HG02798 (cell line): ENCODE results near the gene TPSAB1.
"Not testable (repeated sequence)": the region's sequence is repeated elsewhere in the genome, so short reads cannot be mapped to it uniquely, and the experiment has no call there.

Experiments used
- ATAC-seq: cut with Tn5 transposase; IDR thresholded peaks from one replicate; pipeline ENCODE4 v1.9.1; 2021; ENCODE audit warnings: mild to moderate bottlenecking; ENCODE audit not compliant: unreplicated experiment, poor library complexity

Gene TPSAB1

DNA sequence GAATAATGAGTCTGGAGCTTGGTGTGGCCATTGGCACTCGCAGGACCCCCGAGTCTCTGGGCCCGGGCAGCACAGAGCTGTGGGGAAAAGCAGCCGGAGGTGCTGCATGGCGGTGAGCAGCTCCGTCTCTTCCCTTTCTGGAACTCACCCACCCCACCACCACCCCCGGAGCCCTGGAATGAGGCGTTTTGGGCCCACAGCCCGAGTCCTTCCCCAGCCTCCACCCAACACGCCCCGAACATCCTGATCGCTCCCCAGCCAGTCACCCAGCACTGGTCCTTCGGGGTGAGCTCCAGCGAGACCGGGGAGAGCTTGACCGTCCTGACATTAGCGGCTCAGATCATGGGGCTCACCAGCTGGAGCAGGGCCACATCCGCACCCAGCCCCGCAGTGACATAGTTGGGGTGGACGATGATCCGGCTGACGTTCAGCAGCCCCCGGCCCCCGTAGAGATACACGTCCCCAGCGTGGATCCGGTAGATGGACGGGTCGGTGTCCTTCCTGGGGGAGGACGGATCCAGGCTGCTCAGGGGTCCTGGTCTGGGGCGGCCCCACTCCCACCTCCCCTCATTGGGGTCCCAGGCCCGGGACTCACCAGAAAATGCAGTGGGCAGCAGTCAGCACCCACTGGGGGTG, 21.8 kb downstream of the TPSAB1 start:
- no peak for ATAC-seq

- ATAC-seq, result no peak
Observed at GRCh38 chr16:1262846-1263221, 22.3 kb downstream of the TPSAB1 start.

- no peak for ATAC-seq
Observed at GRCh38 chr16:1263591-1264344, 23.3 kb downstream of the TPSAB1 start.

DNA sequence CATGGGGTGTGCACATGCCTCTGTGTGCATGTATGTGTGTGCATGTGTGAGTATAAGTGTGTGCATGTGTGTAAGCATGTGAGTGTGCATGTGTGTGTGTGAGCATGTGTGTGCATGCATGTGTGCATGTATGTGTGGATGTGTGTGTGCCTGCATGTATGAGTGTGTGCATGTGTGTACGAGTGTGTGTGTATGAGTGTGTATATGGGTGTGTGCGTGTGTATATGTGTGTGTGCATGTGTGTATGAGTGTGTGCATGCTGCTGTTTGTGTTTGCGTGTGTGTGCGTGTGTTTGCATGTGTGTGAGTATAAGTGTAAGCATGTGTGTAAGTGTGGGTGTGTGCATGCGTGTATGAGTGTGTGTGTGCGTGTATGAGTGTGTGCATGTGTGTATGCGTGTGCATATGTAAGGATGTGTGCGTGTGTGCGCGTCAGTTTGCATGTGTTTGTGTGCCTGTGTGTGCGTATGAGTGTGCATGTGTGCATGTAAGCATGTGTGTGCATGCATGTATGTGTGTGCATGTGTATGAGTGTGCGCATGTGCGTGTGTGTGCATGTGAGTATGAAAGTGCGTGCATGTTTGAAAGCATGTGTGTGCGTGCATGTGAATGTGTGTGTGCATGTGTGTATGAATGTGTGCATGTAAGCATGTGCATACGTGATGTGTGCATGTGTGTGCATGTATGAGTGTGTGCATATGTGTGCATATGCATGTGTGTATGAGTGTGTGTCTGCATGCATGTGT, 24.0 kb downstream of the TPSAB1 start:
- no peak for ATAC-seq

GRCh38 chr16:1265090-1265630, 24.7 kb downstream of the TPSAB1 start:
- ATAC-seq, result no peak

- ATAC-seq, result no peak
Observed at GRCh38 chr16:1265826-1266225, 25.3 kb downstream of the TPSAB1 start.

GRCh38 chr16:1269418-1269817, 28.9 kb downstream of the TPSAB1 start:
- not testable (repeated sequence) for ATAC-seq

GRCh38 chr16:1271380-1271723, 30.8 kb downstream of the TPSAB1 start:
- no peak for ATAC-seq

DNA sequence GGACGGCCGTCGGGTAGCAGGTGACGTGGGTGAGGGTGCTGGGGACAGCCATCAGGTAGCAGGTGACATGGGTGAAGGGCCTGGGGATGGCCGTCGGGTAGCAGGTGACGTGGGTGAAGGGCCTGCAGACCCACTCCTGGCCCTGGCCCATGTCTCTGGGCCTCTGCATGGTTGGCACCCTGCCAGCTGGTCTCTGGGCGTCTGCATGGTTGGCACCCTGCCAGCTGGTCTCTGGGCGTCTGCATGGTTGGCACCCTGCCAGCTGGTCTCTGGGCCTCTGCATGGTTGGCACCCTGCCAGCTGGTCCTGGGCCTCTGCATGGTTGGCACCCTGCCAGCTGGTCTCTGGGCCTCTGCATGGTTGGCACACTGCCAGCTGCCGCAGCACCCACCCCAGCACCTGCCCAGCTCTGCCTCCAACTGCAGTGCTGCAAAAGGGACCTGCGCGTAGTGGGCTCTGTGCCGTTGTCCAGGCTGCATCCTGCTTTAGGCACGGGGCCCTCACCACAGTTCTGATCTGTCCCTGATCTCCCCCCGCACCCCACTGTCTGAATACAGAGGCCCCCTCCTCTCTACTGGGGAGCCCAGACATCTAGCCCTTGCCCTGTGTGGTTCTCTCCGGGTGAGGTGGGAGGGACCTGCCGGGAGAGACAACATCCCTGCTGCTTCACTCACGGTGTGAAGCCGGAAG, 31.4 kb downstream of the TPSAB1 start:
- not testable (repeated sequence) for ATAC-seq

GRCh38 chr16:1272453-1273198, 32.1 kb downstream of the TPSAB1 start:
- no peak for ATAC-seq

- ATAC-seq, result no peak
Observed at GRCh38 chr16:1273816-1274215, 33.3 kb downstream of the TPSAB1 start.

GRCh38 chr16:1274767-1275166, 34.3 kb downstream of the TPSAB1 start:
- ATAC-seq, result no peak

GRCh38 chr16:1275791-1276579, 35.5 kb downstream of the TPSAB1 start:
- ATAC-seq, result no peak

- ATAC-seq, result no peak
Observed at GRCh38 chr16:1276580-1276878, 36.0 kb downstream of the TPSAB1 start.

GRCh38 chr16:1277151-1277598, 36.7 kb downstream of the TPSAB1 start:
- ATAC-seq, result no peak

DNA sequence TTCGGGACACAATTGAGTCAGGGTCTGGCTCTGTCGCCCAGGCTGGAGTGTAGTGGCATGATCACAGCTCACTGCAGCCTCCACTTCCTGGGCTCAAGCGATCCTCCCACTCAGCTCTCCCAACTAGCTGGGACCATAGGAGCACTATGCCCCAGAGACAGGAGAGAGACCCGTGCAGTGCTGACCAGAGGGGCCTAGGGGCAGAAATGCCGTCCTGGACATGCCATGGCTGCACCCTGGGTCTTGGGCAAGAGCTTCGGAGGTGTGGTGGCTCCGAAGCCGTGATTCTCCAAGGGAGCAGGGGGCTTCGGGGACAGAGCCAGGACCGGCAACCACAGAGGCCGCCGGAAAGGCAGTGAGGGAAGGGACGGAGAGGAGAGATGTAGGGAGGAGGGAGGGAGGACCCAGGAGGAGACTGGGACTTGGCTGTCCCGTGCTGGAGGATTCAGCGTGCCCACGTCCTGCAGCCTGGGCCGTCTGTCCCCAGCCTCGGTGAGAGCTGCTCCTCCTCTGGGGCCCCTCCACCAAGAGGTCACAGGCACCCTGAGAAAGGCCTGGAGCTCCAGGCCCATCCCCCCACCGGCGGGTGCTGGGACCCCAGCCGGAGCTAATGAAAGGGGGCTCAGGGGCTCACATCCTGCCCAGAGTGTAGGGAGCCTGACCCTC, 37.2 kb downstream of the TPSAB1 start:
- ATAC-seq, result no peak

DNA sequence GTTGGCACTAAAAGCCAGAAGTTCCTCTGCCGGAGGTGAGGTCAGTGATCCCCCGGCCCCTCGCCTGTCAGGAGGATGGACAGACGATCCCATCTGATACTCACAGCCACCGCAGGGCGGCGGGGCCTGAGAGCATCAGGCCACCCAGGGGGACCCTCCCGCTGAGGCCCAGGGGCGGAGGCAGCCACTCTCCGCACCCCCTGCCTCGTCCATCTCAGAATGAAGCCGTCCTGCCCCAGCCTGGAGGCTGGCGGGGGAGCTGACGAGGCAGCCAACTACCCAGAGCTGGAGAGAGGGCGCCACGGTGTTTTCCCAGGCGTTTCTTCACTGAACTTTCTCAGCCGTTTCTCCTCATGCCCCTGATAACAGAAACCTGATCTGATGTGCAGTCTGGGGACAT, 38.0 kb downstream of the TPSAB1 start:
- no peak for ATAC-seq

DNA sequence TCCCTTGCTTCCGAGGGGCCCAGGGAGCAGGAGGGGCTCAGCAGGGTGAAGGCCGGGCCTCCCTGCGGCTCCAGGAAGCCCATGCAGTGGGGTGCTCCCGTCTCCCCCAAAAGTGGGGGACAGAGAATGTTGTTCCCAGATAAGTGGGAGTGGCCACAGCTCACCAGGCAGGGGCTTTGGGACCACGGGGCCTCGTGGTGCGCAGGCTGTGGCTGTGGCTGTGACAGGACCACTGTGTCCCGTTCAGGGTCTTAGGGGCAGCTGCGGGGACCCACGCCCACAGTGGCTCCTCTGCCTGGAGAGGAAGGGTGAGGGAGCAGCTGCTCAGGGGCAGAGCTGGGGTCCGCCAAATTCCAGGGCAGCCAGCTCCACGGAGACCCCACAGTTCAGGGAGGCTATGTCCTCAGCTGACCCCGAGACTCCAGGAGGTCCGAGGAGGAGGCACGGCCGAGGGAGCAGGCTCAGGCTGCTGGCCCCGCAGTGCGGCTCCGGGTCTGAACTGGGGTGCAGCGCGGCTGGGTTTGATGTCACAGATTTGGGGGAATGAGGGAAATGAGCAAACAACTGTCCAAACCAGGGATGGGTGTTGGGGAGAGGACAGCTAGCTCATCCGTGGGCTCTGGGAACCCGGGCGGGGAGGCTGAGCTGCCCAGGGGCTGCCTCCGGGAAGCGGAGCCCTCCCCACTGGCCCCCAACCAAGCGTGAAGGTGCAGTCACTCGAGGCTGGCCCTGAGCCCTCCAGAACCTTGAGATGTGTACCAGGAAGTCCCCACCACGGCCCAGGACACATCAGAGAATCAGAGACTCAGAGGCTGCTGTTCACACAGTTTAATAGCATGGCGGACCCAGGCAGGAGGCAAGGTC, 38.8 kb downstream of the TPSAB1 start:
- no peak for ATAC-seq
